Gastrocnemius medialis (tissue), 4 donors: ENCODE results near the gene KDM2B.

Source experiments
- CTCF ChIP-seq, 5 experiments: fragments of 450-650 bp in 3 of 5; fragments of 200-600 bp in 2 of 5; sonication (generic) in 2 of 5; IDR thresholded peaks in 4 of 5; conservative IDR thresholded peaks in 1 of 5; 1 replicate in 4 of 5; 2 replicates in 1 of 5; pipeline ENCODE4 v1.5.1; 2016 to 2019; ENCODE audit warnings: antibody characterized with exemption in 5 of 5, mild to moderate bottlenecking in 3 of 5, moderate library complexity in 3 of 5
- POLR2A ChIP-seq, 2 donors: fragments of 450-650 bp; IDR thresholded peaks; one replicate each; pipeline ENCODE4 v1.6.1; 2017; ENCODE audit warnings: antibody characterized with exemption in 2 of 2, mild to moderate bottlenecking in 2 of 2, moderate library complexity in 2 of 2

- no peak for TF ChIP-seq CTCF (IDR thresholded peaks at IDR 0.05 in 4 of 5, conservative IDR thresholded peaks at IDR 0.05 in 1 of 5)
- TF ChIP-seq POLR2A (IDR thresholded peaks at IDR 0.05) = no peak
These were observed 90.9 kb downstream of the KDM2B start for GRCh38 chr12:121489874-121490273.
